GM19035 (cell line): ENCODE results near the gene COTL1.
"Not testable (repeated sequence)": the region's sequence is repeated elsewhere in the genome, so short reads cannot be mapped to it uniquely, and the experiment has no call there.

Experiments used
- ATAC-seq: cut with Tn5 transposase; IDR thresholded peaks from one replicate; pipeline ENCODE4 v1.9.1; 2021; ENCODE audit not compliant: unreplicated experiment

Gene COTL1

GRCh38 chr16:84574191-84574590 is 43.7 kb downstream of the COTL1 start:
- no peak for ATAC-seq

GRCh38 chr16:84572096-84572495 is 45.8 kb downstream of the COTL1 start:
- no peak for ATAC-seq

- ATAC-seq, result no peak
Measured at GRCh38 chr16:84571506-84571905, 46.4 kb downstream of the COTL1 start.

DNA sequence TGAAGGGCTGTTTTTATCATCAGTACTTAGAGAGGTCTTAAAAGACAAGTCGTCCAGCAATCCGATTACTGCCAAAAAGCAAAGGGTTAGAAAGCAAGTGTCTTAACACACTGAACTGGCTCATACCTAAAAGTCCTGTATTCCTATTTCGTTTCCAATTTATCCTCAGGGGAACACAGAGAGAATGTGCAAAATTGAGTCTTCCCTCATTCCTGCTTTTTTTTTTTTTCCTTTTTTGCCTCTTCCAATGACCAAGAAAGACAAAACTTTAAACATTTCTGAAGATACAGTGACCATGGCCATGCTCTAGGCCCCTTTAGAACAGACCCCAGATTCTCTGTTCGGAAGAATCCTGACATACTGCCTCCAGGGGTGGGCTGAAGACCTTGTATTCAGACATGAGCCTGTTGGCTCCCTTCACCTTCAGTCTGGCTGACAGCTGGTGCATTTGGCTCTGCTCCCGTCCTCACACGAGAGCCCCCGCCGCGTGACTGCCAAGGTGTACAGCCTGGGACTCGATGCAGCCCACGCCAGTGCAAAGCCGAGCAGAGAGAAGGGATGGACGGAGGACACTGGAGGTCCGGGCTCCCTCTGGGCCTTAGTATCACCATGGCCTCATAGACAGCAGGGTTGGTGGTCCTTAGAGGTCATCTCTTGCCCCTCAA is 47.0 kb downstream of the COTL1 start:
- no peak for ATAC-seq

- no peak for ATAC-seq
Measured at GRCh38 chr16:84569382-84569987, 48.4 kb downstream of the COTL1 start.

DNA sequence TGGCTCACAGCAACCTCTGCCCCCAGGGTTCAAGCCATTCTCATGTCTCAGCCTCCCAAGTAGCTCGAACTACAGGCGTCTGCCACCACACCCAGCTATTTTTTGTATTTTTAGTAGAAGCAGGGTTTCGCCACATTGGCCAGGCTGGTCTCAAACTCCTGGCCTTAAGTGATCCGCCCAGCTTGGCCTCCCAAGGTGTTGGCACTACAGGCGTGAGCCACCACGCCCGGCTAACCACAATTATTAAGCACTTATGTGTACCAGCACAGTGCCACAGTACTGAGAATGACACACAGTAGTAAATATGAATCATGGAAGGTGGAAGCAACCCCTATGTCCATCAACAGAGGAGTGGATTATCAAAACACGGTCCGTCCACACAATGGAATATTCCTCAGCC is 49.8 kb downstream of the COTL1 start:
- no peak for ATAC-seq

- no peak for ATAC-seq
Measured at GRCh38 chr16:84567286-84567962, 50.5 kb downstream of the COTL1 start.

- no peak for ATAC-seq
Measured at GRCh38 chr16:84566545-84567257, 51.2 kb downstream of the COTL1 start.

DNA sequence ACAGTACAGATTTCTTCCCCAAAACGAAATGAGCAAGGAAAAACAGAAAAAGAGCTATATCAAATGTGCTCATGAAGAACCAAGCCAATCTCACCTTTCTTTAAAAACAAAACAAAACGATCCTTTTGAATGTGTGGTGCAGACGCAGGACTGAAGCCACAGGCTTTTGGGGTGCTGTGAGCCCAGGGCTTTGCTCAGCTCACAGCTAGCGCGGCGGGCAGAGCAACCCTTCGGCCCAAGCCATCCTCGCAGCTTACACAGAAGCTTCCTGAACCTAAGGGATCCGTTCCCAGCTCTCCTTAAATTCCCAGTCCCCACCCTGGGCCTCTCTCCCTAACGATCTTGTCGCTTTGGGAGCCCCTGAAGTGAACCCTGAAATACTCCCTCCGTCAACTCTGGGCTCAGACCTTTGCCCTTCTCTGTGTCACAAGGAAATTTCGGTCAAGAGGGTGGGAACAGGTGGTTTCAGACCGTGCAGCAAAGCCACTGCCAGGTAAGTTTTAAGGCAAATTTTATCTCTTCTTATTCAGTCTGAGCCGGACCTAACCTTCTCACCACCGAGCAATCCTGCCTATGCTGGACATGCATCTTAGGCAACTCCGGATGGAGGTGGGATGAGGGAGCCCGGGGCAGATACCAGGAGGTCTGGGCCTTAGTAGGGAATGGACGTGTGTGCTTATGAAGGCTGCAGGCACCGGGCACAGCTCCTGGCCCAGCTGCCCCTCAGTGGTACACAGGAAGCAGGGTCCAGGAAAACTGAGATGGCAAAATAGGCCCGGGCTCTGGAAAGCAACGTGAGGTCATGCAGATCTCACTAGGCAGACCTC is 52.0 kb downstream of the COTL1 start:
- no peak for ATAC-seq

DNA sequence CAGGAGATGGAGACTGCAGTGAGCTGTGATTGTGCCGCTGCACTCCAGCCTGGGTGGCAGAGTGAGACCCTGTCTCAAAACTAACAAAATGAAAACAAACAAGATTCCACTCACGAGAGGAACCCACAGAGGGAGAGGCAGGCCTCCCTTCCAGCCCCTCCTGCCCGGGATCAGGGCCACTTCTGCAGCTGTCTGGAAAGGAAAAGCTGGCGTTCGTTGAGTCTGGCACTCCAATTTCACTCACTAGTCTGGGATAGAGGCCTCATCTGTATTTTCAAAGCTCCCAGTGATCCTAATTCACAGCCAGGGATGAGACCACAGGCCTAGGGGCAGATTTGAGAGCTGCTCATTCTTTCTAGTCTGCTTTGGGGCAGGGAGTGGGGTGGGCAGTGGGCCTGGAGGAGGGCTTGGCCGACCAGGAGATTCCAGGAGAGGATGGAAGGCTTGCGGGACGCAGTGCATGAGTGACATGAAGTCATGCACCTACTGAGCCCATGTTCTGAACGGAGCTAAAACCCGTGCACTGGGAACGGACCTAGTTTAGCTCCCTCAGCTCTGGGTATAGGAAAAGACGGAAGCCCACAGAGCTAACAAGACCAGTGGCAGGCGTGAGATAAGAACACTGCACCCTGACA is 54.0 kb downstream of the COTL1 start:
- no peak for ATAC-seq

GRCh38 chr16:84563064-84563715 is 54.7 kb downstream of the COTL1 start:
- no peak for ATAC-seq

GRCh38 chr16:84562174-84562815 is 55.6 kb downstream of the COTL1 start:
- no peak for ATAC-seq

DNA sequence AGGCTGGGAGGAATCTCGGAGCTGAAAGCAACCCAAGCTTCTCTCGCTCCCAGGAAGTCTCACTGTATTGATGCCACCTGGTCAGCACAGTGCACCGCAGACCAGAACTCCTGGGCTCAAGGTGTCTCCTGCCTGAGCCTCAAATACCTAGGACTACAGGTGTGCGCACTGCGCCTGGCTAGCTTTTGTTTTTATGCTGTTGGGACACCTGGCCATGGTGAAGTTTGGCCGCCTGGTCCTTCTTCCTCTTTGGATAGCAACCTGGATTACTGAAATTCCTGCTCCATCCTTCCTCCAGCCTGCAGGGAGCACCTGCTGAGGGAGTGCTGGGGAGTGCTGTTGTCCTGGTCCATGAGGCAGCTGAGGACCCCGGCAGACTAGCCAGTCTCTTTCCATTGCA is 56.6 kb downstream of the COTL1 start:
- no peak for ATAC-seq

DNA sequence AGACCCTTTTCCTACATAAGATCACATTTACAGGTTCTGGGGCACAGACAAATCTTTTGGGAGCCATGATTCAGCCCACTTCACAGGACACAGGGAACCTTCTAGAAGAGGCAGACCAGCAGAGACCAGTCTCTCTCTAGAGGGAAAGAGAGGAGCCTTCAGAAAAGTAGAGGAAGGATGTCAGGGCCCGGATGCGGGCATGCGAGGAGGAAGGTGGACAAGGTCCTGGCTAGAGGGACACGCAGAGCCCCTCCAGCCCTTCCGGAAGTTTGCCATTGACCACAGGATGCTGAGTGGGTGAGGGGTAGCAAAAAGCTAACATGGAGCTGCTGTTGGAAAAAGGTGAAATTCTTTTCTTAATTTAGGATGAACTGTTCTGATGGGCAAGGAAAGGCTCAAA is 57.6 kb downstream of the COTL1 start:
- ATAC-seq, result no peak

GRCh38 chr16:84559311-84559932 is 58.5 kb downstream of the COTL1 start:
- ATAC-seq, result no peak

GRCh38 chr16:84558850-84559249 is 59.0 kb downstream of the COTL1 start:
- ATAC-seq, result not testable (repeated sequence)

GRCh38 chr16:84557504-84557903 is 60.4 kb downstream of the COTL1 start:
- no peak for ATAC-seq

DNA sequence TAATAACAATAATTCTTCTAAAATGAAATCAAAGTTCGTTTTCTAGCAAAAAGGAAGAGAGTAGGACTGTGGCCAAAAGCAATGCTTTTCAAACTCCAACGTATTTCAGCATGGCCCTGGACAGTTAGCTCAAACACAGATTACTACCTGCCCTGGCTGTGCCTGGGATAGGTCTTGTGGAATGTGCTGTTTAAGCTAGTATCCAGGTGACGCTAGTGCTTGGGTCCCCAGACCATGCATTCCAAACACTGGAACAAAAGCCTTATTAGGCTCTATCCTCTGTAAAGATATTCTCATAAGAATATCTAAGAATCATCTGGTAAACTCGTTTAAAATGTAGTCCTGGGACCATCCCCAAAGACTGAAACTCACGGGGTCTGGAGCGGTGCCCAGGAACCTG is 60.8 kb downstream of the COTL1 start:
- no peak for ATAC-seq
